Activated T-cell treated with anti-CD3 and anti-CD28 coated beads, Interleukin-2, amount 50 U/mL, for 72 hours (primary cell): ENCODE results near the gene CEP44. TPM values are rescaled to one million over a fixed set of nuclear protein-coding genes. Genes with fewer than 3 reads are reported as not detected.

Experiments
- ATAC-seq, 2 donors: fragments of 150-1000 bp; cut with Tn5 transposase; replicated peaks in 1 of 2; 2 replicates each; pipeline ENCODE4 v1.10.0; 2021; ENCODE audit warnings: moderate library complexity in 2 of 2, mild to moderate bottlenecking in 1 of 2
- DNase-seq, 2 donors: peaks; one replicate each; pipeline ENCODE4 v3.0.0; 2021 to 2022; ENCODE audit warnings: mixed read lengths in 1 of 2
- H3K27ac Mint-ChIP-seq: one replicate; pipeline ENCODE4 v1.8.0; 2022; ENCODE audit warnings: mild to moderate bottlenecking, moderate library complexity, mixed read lengths
- H3K27me3 Mint-ChIP-seq: one replicate; pipeline ENCODE4 v1.8.0; 2022; ENCODE audit warnings: low read depth, mixed read lengths
- H3K36me3 Mint-ChIP-seq, 2 donors: one replicate each; pipeline ENCODE4 v1.8.0; 2022; ENCODE audit warnings: mixed read lengths in 2 of 2, mild to moderate bottlenecking in 1 of 2; ENCODE audit not compliant: insufficient read depth in 2 of 2
- H3K4me1 Mint-ChIP-seq: one replicate; pipeline ENCODE4 v1.8.0; 2022; ENCODE audit warnings: low read depth, mixed read lengths
- H3K4me3 Mint-ChIP-seq, 2 donors: one replicate each; pipeline ENCODE4 v1.8.0; 2022; ENCODE audit warnings: mild to moderate bottlenecking in 2 of 2, mixed read lengths in 2 of 2, moderate library complexity in 2 of 2
- H3K9me3 Mint-ChIP-seq, 2 donors: one replicate each; pipeline ENCODE4 v1.8.0; 2022; ENCODE audit warnings: mixed read lengths in 2 of 2
- total RNA-seq, 2 donors: library from RNA; stranded (reverse); gene quantifications; one replicate each; pipeline ENCODE4 v1.2.3, GENCODE V29; 2022

The CEP44 gene
- total RNA-seq, 2 donors from 2014 or later, result 29.7 to 33.5 TPM

DNA sequence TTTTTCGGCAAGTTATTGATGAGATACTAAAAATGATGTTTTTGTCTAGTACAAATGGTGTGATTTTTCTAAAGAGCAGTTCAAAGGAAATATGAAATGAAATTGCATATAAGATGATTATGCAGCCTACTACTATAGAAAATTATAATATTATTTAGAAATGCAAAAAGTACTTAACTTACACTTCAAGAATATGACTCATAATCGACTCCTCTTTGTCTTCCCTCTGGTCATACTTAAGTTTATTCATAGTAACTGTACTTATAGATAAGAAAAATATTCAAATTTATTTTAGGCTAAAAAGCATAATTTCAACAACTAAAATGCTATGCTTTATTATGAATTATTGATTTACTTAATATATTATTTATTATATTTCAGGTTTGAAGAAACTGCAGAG is 33.2 kb downstream of the CEP44 start:
- ATAC-seq, result no peak
- Mint-ChIP-seq H3K9me3 (no peaks in the 10 kb centered on the region), H3K36me3 (peaks cover 0 to 6% of the 10 kb centered on the region in 2 donors), H3K27me3 (no peaks in the 10 kb centered on the region), H3K4me1 (no peaks in the 10 kb centered on the region), H3K27ac (no peak overlapping the region), H3K4me3 (no peak overlapping the region)
- no peak for DNase-seq

DNA sequence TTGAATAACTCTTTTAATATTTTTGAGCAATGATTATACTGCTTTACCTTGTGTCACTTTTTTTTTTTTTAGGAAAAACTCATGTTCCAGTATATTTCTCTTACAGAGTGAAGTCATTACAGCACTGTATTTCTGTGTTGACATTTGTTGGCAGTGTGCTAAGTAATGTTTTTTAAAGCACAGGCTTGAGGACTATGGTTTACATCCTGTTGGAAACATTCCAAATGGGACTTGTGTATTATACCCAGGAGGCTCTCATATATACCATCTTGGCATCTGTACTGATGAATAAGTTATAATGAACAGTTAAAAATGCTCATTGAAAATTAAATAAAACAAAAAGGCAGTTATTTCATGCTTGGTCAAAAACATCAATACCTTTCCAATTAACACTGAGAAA is 33.8 kb downstream of the CEP44 start:
- no peaks in the 10 kb centered on the region for H3K27me3 Mint-ChIP-seq
- no peaks in the 10 kb centered on the region for H3K4me1 Mint-ChIP-seq
- DNase-seq, result no peak
- no peaks in the 10 kb centered on the region for H3K9me3 Mint-ChIP-seq
- H3K4me3 Mint-ChIP-seq, result no peak overlapping the region
- ATAC-seq, result no peak
- peaks cover 0 to 6% of the 10 kb centered on the region in 2 donors for H3K36me3 Mint-ChIP-seq
- no peak overlapping the region for H3K27ac Mint-ChIP-seq

DNA sequence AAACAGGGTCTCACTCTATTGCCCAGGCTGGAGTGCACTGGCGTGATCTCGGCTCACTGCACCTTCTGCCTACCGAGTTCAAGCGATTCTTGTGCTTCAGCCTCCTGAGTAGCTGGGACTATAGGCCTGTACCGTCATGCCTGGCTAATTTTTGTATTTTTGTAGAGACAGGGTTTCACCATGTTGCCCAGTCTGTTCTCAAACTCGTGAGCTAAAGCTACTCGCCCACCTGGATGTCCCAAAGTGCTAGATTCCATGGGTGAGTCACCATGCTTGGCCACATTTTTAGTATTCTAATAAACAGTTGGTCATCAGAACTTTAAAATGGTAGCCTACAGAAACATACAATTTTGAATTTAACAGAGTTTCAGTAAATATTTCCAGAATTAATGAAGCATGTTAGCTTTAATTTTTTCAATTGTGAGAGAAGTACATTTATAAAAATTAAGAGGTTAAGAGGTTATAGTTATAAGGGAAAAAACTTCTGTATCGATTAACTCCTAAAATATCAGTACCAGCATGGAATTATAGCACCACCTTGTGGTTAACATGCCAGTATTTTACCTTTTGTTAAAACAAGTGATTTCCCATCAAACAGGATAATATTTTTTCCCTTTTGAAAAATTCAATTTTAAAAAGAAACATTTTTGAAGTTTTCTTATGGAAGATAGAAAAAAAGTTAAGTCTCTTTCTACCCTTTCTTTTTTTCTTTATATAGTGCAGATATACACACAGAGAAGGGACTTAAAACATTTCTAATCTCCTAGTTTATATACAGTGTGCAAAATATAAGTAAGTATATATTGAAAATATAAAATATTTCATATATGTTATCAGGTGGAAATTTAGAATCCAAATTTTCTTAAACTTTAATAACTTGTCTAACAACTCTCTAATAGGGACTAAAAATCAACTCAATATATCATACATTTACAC is 35.4 kb downstream of the CEP44 start:
- Mint-ChIP-seq H3K27me3 (no peaks in the 10 kb centered on the region), H3K36me3 (peaks cover 0 to 2% of the 10 kb centered on the region in 2 donors), H3K4me3 (no peak overlapping the region), H3K9me3 (no peaks in the 10 kb centered on the region), H3K27ac (no peak overlapping the region), H3K4me1 (no peaks in the 10 kb centered on the region)
- DNase-seq (no peak), ATAC-seq (no peak)

DNA sequence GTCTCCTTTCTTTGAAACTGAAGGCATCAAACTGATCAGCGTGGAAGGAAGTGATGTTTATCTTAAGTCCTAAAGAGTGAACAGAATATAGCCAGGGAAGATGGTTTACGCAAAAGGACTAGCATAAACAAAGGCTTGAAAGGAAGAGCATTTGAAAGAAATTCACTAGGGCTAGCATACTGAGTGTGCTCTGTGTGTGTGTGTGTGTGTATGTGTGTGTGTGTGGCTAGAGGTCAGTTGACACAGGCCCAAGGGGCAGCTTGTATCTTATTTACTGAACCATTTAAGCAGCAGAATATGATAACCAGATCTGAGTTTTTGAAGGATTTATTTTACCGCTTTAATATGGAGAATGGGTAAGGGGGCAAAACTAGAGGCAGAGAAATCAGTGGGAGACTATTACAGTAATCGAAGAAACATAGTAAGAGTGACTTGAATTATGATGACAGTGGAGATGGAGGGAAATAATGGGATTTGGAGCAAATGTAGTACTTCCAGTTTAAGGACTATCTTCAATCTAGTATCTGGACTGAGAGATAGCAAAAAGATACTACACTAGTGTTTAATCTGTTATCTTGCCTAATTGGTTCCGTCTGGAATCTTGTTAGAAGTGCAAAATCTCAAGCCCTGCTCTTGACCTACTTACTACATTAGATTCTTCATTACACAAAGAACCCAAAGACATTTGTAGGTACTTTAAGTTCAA is 36.9 kb downstream of the CEP44 start:
- Mint-ChIP-seq H3K9me3 (no peaks in the 10 kb centered on the region), H3K4me3 (no peak overlapping the region), H3K27ac (no peak overlapping the region), H3K4me1 (no peaks in the 10 kb centered on the region), H3K27me3 (no peaks in the 10 kb centered on the region), H3K36me3 (peaks cover 0 to 2% of the 10 kb centered on the region in 2 donors)
- ATAC-seq (no peak), DNase-seq (no peak)

DNA sequence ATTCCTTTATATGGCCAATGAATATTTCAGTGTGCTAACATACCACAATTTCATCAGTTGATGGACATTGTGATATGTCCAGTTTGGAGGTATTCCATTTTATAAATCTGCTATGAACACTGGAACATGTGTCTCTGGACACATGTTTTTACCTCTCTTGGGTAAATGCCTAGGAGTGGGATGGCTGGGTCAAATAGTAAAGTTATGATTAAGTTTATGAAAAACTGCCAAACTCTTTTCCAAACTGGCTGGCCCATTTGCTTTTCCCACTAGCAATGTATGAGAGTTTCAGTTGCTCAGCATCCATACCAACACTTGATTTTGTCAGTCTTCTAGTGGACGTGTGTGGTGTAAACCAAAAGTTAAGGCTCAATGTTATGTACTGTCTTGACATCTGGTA is 40.5 kb downstream of the CEP44 start:
- Mint-ChIP-seq H3K4me3 (no peak overlapping the region), H3K27ac (no peak overlapping the region), H3K9me3 (no peaks in the 10 kb centered on the region), H3K36me3 (no peaks in the 10 kb centered on the region), H3K4me1 (no peaks in the 10 kb centered on the region), H3K27me3 (no peaks in the 10 kb centered on the region)
- no peak for DNase-seq
- ATAC-seq, result no peak

DNA sequence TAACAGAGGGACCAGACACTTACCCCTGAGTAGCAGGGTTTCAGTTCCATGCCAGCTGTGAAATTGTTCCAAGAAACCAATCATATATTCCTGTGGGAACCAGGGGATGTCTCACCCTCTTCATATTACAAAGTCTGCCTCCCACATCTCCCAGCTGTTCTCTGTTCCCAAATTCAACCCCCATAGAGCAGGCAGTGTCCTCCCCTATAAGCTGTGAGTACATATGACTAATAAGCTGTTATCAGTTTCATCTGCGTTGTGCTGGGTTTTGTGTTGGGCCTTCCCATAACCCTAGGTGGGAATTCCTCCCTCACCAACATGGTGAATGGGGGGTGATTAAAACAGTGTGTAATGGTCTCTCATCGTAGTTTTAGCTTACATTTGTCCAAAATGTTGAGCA is 41.0 kb downstream of the CEP44 start:
- Mint-ChIP-seq H3K4me1 (no peaks in the 10 kb centered on the region), H3K9me3 (no peaks in the 10 kb centered on the region), H3K4me3 (no peak overlapping the region), H3K27ac (no peak overlapping the region), H3K36me3 (no peaks in the 10 kb centered on the region), H3K27me3 (no peaks in the 10 kb centered on the region)
- DNase-seq (no peak), ATAC-seq (no peak)

DNA sequence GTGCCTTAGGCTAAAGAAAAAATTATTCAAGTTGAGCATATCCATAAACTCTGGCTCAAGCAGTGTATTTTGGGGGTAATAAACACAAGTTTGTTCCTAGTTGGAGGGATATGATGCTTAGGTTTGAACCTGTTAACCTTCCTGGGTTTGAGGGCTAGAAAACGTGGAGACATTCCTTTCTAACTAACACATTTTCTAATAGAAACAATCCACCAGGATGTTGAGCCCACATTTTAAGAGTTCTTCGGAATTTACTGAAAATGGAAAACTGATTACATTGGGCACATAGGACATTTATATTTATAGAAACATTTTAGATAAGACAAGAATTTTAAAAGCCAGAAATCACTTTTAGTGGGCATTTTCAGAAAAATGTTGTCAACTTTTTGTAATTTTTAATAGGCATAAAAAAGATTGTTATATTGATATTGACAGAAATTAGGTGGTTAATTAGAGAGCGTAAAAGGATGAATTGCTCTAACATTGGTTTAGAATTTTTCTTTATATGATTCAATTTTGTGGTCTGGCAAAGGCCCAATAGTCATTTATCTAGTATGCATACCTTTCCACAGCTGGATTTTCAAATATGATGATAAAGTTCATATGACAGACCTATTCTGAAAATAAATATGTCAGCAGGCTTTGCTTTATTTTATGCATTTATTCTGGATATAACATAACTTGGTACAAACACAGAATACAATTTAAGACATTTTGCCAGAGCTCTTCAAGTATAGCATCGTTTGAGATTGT is 49.2 kb downstream of the CEP44 start:
- ATAC-seq, result no peak
- H3K9me3 Mint-ChIP-seq, result no peaks in the 10 kb centered on the region
- no peak overlapping the region for H3K4me3 Mint-ChIP-seq
- H3K27ac Mint-ChIP-seq, result no peak overlapping the region
- no peaks in the 10 kb centered on the region for H3K4me1 Mint-ChIP-seq
- DNase-seq, result no peak
- no peaks in the 10 kb centered on the region for H3K36me3 Mint-ChIP-seq
- no peaks in the 10 kb centered on the region for H3K27me3 Mint-ChIP-seq

DNA sequence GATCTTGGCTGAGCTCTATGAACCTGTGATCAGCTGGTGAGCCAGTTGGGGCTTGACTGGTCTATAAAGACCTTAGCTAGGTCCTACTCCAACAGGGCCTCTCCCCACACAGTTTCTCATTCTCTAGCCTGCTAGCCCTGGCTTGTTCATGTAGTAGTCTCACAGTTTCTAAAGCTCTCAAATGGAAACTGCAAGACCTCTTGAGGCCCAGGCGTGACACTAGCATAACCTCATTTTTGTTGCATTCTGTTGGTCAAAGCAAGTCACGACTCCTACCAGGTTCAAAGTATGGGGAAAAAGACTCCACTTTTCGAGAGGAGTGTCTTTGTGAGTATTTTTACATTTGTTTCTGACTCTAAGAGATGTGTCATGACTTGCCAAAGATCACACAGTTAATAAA is 50.9 kb downstream of the CEP44 start:
- DNase-seq, result no peak
- Mint-ChIP-seq H3K4me3 (no peak overlapping the region), H3K27ac (no peak overlapping the region), H3K9me3 (peaks cover 2 to 3% of the 10 kb centered on the region in 2 donors), H3K4me1 (no peaks in the 10 kb centered on the region), H3K27me3 (no peaks in the 10 kb centered on the region), H3K36me3 (no peaks in the 10 kb centered on the region)
- peak in 1 of 2 donors; percentile 50 for ATAC-seq

DNA sequence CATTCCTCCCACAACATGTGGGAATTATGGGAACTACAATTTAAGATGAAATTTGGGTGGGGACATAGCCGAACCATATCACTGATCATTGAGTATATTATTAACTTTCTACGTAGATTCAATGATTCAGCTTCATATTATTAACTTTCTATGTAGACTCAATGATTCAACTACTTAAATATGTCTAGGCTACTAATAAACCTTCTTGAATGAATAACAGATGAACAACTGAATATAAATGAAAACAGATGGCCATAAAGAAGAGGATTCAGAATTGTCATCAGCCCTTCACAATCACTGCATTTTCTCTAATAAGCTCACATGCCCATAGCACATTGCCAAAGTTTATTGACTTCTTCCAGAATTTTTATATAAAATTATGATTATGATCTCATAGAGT is 57.0 kb downstream of the CEP44 start:
- Mint-ChIP-seq H3K4me3 (no peak overlapping the region), H3K9me3 (peaks cover 3% of the 10 kb centered on the region in 2 donors), H3K27me3 (peaks cover 11% of the 10 kb centered on the region), H3K27ac (no peak overlapping the region), H3K36me3 (peaks cover 1% of the 10 kb centered on the region in 2 donors), H3K4me1 (no peaks in the 10 kb centered on the region)
- DNase-seq (no peak), ATAC-seq (no peak)

DNA sequence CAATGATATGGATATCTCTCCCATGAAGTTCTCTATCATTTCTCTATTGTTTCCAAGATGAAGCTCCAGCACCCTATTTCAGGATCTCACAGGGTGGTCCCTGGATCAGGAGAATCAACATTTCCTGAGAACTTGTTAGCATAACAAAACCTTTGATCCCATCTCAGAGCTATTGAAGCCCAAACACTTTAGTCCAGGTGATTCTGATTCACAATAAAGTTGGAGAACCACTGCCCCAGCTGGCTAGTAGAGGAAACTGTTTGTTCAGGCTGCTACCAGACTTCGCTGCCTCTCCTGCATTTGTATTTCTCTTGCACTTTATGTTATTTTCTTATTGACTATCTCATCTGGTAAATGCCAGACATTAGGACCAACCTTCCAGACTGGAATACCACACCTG is 65.4 kb downstream of the CEP44 start:
- DNase-seq, result no peak
- peaks cover 45% of the 10 kb centered on the region for H3K27me3 Mint-ChIP-seq
- peaks cover 11 to 14% of the 10 kb centered on the region in 2 donors for H3K36me3 Mint-ChIP-seq
- H3K9me3 Mint-ChIP-seq, result peaks cover 8 to 10% of the 10 kb centered on the region in 2 donors
- no peaks in the 10 kb centered on the region for H3K4me1 Mint-ChIP-seq
- H3K4me3 Mint-ChIP-seq, result no peak overlapping the region
- ATAC-seq, result no peak
- H3K27ac Mint-ChIP-seq, result no peak overlapping the region

DNA sequence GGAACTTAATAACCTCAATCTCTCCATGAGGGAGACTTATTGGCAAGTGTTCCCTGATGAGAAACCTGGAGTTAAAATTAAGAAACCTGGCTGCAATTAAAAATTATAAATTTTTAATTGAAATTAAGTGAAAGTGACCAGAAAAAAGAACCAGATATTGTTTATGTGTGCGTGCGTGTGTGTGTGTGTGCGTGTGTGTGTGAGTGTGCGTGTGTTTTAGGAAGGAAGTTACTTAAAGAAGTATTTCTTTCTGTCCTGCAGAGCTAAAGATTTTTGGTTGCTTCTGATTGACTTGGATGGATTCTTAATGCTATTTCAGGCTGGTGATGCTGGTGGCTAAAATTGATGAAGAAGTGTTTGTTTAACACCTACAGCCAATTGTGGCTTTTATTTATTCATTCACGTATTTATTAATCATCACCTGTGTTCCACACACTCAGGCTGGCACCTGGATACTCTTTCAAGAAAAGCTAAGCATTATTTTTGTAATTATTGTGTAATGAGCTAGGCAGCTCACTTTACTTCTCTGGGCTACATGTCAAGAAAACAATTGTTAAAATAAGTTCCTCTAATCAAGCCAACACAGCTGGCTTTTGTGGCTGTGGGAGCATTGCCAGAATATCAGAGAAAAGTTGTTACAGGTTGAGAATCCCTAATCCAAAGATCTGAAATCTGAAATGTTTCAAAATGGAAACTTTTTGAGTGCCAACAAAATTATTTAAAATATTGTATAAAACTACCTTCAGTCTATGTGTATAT is 68.5 kb downstream of the CEP44 start:
- DNase-seq (no peak), ATAC-seq (no peak)
- no peak overlapping the region for H3K27ac Mint-ChIP-seq
- peaks cover 53% of the 10 kb centered on the region for H3K27me3 Mint-ChIP-seq
- H3K4me3 Mint-ChIP-seq, result no peak overlapping the region
- H3K4me1 Mint-ChIP-seq, result no peaks in the 10 kb centered on the region
- H3K9me3 Mint-ChIP-seq, result peaks cover 7% of the 10 kb centered on the region in 2 donors
- peaks cover 5 to 11% of the 10 kb centered on the region in 2 donors for H3K36me3 Mint-ChIP-seq

DNA sequence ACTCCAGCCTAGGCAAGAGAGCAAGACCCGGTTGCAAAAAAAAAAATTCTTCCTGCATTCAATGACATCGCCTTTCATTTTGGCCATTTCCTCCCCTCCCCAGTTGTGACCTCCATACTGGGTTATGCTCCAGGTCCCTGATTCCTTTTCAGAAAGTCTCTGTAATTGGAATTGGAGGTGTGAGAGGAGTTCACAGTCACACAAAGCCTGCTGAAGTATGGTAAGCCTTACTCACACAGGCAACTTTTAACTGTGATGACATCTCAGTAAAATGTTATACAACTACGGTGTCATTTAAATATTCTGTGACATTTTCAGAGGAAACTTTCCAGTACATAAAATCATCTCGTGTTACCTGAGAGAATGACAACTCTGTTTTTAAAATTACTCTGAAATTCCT is 73.6 kb downstream of the CEP44 start:
- no peak for ATAC-seq
- Mint-ChIP-seq H3K9me3 (no peaks in the 10 kb centered on the region), H3K4me3 (no peak overlapping the region), H3K36me3 (peaks cover 0 to 2% of the 10 kb centered on the region in 2 donors), H3K27me3 (peaks cover 58% of the 10 kb centered on the region), H3K4me1 (peaks cover 14% of the 10 kb centered on the region), H3K27ac (no peak overlapping the region)
- DNase-seq, result no peak
